OCI-M2 (cell line): ENCODE measurements around the gene HIP1R.

ENCODE experiments used
- DNase-seq: peaks from one replicate; lab custom pipeline; 2025; ENCODE audit not compliant: unreplicated experiment; lab: John Stamatoyannopoulos, UW

Gene HIP1R

DNA sequence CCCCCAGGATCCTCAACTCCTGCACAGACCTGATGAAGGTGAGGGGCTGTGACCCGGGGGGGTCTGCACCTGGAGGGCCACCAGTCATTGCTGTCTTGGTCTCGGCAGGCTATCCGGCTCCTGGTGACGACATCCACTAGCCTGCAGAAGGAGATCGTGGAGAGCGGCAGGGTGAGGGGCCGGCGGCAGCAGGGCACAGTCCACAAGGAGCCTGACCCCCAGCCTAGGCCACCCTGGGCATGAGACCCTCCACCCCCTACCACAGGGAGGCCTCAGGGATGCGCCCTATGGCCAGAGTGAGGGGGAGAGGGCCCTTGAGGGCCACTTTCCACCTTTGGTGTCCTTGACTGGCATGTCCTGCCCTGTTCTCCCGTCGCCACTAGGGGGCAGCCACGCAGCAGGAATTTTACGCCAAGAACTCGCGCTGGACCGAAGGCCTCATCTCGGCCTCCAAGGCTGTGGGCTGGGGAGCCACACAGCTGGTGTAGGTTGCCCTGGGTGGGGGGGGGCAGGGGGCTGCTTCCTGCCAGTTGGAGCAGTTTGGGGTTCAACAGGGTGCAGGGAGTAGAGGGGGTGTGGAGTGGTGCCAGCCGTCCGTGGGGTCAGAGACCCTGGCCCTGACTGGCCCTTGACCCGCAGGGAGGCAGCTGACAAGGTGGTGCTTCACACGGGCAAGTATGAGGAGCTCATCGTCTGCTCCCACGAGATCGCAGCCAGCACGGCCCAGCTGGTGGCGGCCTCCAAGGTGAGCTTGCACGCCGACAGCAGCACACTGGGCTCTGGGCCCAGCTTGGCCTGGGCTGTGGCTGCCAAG, 25.0 kb downstream of the HIP1R start:
- no peak for DNase-seq

DNA sequence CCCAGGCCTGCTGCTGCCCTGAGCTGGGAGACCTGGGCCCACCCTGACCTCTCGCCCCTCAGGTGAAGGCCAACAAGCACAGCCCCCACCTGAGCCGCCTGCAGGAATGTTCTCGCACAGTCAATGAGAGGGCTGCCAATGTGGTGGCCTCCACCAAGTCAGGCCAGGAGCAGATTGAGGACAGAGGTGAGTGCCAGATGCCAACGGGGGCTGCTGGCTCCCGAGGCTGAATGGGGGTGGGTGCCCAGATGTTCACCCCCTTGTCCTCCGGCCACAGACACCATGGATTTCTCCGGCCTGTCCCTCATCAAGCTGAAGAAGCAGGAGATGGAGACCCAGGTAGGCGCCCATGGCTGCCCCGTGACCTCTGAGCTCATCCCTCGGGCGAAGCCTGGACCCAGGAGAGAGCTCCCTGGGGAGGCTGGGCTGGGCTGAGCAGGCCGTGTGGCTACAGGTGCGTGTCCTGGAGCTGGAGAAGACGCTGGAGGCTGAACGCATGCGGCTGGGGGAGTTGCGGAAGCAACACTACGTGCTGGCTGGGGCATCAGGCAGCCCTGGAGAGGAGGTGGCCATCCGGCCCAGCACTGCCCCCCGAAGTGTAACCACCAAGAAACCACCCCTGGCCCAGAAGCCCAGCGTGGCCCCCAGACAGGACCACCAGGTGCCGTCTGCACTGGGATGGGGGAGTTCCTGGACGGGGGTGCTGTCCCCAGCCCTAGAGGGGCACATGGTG, 25.8 kb downstream of the HIP1R start:
- no peak for DNase-seq

GRCh38 chr12:122861587-122861970, 26.3 kb downstream of the HIP1R start:
- DNase-seq: no peak

- no peak for DNase-seq
These were observed 26.9 kb downstream of the HIP1R start for GRCh38 chr12:122862110-122862634.

DNA sequence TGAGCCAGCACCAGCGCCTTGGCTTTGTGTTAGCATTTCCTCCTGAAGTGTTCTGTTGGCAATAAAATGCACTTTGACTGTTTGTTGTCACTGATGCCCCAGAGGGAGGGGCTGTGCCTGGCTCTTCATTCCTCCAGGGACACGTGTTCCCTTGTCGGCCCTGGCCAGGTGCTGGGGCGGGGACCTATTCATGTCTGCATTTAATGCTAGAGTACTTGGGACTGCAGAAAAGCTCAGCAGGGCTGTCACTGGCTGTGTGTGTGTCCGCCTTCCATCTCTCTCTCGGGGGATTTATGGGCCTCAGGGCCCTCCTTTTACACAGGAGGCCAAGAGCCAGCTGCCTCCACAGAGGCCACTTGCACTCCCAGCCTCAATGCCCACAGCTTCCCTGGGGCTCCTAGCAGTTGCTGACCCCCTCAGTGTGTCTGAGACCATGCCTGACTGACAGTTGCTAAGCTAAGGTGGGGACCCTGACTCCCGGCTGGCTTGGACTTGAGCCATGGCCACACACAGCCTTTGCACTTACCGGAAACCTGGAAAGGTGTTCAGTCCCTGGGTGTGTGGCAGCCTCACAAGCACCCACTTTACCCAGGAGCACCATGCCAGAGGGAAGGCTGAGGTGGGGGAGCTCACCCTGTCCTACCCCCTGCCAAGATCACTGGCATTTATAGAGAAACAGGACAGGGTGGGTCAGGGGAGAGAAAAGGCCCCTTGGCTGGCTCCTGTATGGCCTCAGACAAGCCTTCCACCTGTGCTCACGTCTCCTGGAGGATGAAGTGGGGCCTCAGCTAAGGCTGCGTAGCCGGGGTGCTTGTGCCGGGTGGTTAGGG, 27.8 kb downstream of the HIP1R start:
- no peak for DNase-seq

DNA sequence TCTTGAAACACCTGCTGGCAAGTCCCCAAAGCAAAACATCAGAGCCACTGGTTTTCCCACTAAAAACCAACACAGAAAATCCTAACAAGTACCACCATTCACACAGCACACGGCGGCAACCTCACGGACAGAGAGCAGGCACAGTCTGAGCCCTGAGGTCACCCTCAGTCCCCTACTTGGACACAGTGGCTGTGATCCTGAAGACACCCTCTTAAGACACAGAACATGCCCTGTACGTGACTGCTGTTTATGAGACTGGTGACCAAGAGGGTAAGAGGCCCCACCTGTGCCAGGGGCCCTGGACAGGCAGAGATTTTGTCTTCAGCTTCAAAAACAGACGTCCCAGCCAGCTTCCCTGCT, 29.6 kb downstream of the HIP1R start:
- no peak for DNase-seq

- no peak for DNase-seq
These were observed 30.3 kb downstream of the HIP1R start for GRCh38 chr12:122865268-122866231.

- DNase-seq: no peak
These were observed 31.1 kb downstream of the HIP1R start for GRCh38 chr12:122866379-122866778.

DNA sequence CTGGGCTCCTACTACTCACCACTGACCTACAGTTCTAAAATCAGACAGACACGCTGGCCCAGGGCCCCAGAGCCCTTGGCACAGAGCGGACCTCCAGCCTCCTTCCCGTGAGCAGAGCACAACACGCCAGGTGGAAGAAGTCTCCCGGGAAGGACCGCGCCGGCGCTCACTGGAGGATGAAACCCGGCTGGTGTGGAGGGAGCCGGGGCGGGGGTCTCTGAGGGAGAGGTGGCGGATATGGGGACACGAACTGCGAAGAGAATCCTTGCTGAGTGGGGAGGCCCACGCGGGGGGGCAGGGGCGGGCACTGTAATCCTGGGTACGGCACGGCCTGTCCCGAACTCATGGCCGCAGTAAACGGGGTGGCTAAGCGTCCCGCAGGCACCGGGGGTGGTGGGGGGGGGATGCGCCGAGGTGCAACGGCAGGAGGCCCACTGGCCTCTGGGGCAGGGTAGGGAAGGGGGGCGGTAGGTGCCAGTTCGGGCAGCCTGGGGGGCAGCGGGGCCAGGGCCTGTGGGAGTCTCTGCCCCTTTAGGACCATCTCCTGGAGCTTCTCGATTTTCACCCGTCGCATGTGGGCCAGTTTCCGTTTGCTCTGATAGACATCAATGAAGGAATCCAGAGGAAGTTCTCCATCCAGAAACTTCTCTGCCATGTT, 31.8 kb downstream of the HIP1R start:
- DNase-seq: no peak

GRCh38 chr12:122867691-122868461, 32.6 kb downstream of the HIP1R start:
- no peak for DNase-seq

- DNase-seq: no peak
These were observed 33.4 kb downstream of the HIP1R start for GRCh38 chr12:122868471-122869177.

DNA sequence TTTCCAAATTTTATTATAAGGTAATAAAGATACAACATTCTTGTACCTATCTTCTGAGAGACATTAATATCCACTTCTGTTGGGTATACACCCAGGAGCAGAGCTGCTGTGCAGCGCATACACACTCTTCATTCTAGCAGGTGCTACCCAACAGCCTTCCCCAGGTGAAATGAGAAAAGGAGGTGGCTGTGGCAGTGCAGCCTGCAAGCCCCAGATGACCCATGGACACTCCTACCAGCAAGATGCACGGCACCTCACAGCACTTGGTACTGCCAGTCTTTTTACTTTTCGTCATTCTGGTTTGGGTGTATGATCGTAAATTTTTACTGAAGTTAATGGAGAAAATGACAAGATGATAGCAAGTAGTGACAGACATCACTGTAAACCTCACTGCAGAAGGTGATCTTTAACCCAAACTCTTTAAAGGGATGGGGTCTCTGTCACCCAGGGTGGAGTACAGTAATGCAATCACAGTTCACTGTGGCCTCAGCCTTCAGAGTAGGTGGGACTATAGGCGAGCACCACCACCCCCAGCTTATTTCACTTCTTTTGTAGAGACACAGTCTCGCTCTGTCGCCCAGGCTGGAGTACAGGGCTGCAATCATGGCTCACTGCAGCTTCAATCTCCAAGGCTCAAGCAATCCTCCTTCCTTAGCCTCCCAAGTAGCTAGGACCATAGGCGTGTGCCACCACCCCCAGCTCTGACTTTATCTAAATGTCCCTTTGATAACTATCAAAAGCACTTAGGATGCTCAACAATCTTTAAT, 34.1 kb downstream of the HIP1R start:
- DNase-seq: no peak

GRCh38 chr12:122870163-122870842, 35.0 kb downstream of the HIP1R start:
- no peak for DNase-seq

- DNase-seq: no peak
These were observed 35.8 kb downstream of the HIP1R start for GRCh38 chr12:122870867-122871664.

GRCh38 chr12:122871851-122872780, 36.9 kb downstream of the HIP1R start:
- DNase-seq: no peak
